Activated naive CD4-positive, alpha-beta T cell treated with anti-CD3 and anti-CD28 coated beads, Interleukin-2, amount 50 U/mL, for 24 hours (primary cell): Measurements from ENCODE around the gene TLE2.
"Not testable (repeated sequence)": the region's sequence is repeated elsewhere in the genome, so short reads cannot be mapped to it uniquely, and the experiment has no call there.

Experiments
- H3K27ac Mint-ChIP-seq: one replicate; pipeline ENCODE4 v1.8.0; 2021; ENCODE audit warnings: mild to moderate bottlenecking, mixed read lengths
- H3K27me3 Mint-ChIP-seq: one replicate; pipeline ENCODE4 v1.8.0; 2021; ENCODE audit warnings: mixed read lengths
- H3K36me3 Mint-ChIP-seq: one replicate; pipeline ENCODE4 v1.8.0; 2021; ENCODE audit warnings: mixed read lengths
- H3K4me1 Mint-ChIP-seq: one replicate; pipeline ENCODE4 v1.8.0; 2021; ENCODE audit warnings: mixed read lengths
- H3K4me3 Mint-ChIP-seq: one replicate; pipeline ENCODE4 v1.8.0; 2021; ENCODE audit warnings: mild to moderate bottlenecking, mixed read lengths
- H3K9me3 Mint-ChIP-seq: one replicate; pipeline ENCODE4 v1.8.0; 2021; ENCODE audit warnings: mixed read lengths

TLE2 gene

DNA sequence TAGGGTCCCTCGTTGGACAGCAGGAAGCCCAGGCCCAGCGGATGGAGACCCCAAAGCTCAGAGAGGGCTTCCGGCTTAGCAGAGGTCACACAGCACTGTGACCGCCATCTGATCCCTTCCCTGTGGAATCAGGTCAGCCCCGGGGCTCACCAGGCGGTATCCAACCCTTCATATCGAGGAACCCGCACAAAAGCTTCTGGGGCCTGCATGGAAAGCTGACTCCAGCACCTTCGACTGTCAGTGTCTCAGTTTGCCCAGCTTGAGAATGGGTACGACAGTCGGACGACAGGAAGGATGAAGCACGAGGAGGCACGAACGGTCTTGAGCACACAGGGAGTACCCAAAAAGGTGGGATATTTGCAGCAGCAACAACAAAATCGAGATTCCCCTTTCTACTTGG lies 30.6 kb upstream of the TLE2 start:
- Mint-ChIP-seq H3K27me3 (no peaks in the 10 kb centered on the region), H3K4me3 (peak overlapping the region; percentile 87), H3K9me3 (no peaks in the 10 kb centered on the region), H3K27ac (no peak overlapping the region), H3K4me1 (peaks cover 56% of the 10 kb centered on the region), H3K36me3 (peaks cover 4% of the 10 kb centered on the region)

DNA sequence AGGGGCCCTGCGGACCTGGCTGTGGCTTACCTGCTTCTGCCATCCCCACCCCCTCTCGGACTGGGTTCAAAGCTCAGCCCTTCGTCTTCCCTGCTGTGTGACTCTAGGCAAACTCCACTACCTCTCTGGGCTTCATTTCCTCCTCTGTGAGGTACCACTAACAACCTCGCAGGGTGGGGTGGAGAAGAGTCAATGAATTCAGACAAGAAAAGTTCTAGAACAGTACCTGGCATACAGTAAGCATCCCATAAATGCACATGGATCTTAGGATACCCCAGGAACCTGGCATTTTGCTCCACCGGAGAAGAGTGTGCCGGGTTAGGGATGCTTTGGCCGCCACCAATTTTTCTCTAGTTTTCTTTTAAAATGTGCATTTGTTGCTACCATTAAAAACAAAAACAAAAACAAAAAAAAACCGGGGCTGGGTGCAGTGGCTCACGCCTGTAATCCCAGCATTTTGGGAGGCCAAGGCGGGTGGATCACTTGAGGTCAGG lies 29.8 kb upstream of the TLE2 start:
- Mint-ChIP-seq H3K4me1 (peaks cover 64% of the 10 kb centered on the region), H3K27me3 (no peaks in the 10 kb centered on the region), H3K4me3 (no peak overlapping the region), H3K9me3 (no peaks in the 10 kb centered on the region), H3K36me3 (peaks cover 4% of the 10 kb centered on the region), H3K27ac (peak overlapping the region; percentile 62)

DNA sequence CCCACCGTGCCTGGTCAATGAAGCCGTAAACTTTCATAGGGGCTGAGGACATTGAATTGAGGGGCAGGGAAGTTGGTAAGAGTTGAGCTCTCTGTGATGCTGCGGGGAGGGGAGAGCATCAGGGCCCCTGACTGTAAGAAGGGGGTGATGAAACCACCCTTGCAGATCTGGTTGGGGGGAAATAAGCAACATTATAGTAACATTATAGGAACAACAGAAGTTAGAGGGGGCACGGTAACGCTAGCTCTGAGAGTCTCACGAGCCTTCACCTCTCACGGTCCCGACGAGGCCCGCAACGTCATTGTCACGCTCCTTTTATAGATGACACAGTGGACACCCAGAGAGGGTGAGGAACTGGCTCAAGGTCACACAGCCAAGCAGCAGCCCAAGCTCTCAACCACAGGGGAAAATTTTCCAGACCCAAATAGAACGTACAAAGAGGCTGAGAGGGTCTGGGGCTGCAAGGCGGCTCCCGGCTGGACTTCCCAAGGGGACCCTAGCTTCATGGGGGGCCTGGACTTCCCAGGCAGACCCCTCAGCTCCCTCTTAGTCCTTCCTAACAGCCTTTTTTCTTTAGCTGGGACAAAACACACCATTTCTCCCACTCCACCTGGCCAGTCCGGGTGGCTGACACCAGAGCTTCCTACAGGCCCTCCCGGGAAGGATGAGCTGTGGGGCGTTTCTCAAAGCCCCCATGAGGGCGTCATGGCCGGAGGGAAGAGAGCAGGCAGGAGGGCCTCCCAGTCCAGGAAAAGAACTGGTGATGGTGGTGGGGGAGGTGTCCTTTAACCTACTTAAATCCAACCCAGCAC lies 29.1 kb upstream of the TLE2 start:
- H3K36me3 Mint-ChIP-seq: peaks cover 4% of the 10 kb centered on the region
- peak overlapping the region; percentile 55 for H3K27ac Mint-ChIP-seq
- peaks cover 68% of the 10 kb centered on the region for H3K4me1 Mint-ChIP-seq
- no peaks in the 10 kb centered on the region for H3K27me3 Mint-ChIP-seq
- H3K4me3 Mint-ChIP-seq: no peak overlapping the region
- H3K9me3 Mint-ChIP-seq: no peaks in the 10 kb centered on the region

DNA sequence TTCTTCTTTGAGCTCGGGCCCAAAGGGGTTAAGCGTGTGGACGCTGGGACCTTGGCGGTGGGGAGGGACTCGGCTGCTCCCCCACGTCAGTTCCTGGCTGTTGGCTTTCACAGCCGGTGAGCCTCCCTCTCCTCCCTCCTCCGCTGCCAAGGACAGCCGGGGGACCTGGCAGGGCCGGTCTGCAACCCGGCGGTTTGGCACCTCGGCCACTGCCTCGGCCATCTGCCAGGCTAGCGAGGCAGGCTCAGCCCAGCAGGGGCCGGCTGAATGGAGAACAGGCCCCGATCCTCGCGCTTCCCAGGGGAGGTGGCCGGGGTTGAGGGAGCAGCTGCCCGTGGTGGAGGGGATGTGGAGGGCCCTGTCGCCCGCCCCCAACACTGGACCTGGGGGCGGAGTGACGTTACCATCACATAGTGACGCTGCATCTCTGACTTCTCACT lies 28.2 kb upstream of the TLE2 start:
- H3K27me3 Mint-ChIP-seq: no peaks in the 10 kb centered on the region
- H3K9me3 Mint-ChIP-seq: no peaks in the 10 kb centered on the region
- peaks cover 67% of the 10 kb centered on the region for H3K4me1 Mint-ChIP-seq
- peak overlapping the region; percentile 72 for H3K27ac Mint-ChIP-seq
- H3K36me3 Mint-ChIP-seq: peaks cover 4% of the 10 kb centered on the region
- no peak overlapping the region for H3K4me3 Mint-ChIP-seq

DNA sequence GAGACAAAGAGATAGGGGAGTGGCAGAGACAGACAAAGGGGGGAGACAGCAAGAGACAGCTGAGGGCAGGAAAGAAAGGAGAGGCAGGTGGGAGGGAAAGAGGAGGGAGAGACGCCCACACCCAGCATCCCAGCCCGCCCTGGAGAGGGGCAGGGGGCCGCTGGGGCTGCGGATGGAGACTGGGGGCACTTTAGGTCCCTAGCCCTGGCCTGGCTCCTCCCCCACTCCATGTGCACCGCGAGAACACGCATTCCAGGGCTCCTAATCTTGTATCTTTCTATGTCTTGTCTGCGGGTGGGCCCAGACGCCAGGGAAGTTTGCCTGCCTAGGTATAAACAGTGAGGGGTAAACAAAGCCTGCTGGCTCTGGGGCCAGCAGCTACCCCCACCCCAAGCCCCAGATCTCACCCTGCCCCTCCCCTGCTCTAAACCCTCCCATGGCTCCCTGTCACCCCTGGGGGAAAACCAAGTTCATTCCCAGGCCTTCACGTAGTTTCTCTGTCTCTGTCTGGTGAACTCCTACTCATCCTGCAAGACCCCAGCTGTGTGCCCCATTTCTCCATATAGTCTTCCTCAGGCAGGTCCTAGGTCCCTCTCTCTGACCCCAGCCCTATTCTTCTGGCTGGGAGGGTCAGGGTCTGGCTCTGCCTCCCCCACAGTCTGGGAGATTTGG lies 27.5 kb upstream of the TLE2 start:
- Mint-ChIP-seq H3K36me3 (peaks cover 4% of the 10 kb centered on the region), H3K27me3 (no peaks in the 10 kb centered on the region), H3K27ac (peak overlapping the region; percentile 48), H3K4me1 (peaks cover 67% of the 10 kb centered on the region), H3K4me3 (no peak overlapping the region), H3K9me3 (no peaks in the 10 kb centered on the region)

DNA sequence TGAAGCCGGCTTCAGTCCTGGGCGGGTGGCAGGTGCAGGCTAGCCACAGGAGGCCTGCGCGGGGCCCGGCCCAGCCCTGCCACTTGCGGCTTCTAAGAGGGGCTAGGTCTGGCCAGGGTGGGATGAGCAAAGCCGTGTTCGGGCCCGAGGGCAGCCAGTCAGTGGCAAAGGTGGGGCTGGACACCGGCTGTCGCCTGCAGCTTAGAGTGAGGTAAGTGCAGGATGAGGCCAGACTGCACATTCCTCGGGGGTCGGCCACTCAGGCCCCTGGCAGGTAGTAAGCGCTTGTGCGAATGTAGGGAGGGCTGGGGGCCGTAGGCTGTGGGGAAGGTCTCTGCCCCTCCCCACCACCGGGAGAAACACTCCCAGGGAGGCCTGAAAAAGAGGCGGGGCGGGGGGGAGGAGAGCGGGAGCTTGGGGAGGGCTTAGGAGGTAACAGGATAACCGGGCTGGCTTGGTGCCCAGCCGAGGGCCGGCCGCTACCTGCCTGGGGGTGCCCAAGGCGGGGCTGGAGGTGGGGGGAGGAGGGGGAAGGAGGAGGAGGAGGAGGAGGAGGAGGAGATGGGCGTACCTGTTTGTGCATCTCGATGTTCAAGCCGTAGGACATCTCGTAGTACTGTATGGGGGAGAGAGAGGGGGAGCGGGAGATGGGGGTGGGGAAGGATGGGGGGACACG lies 26.8 kb upstream of the TLE2 start:
- H3K4me3 Mint-ChIP-seq: no peak overlapping the region
- H3K27me3 Mint-ChIP-seq: no peaks in the 10 kb centered on the region
- H3K9me3 Mint-ChIP-seq: no peaks in the 10 kb centered on the region
- H3K36me3 Mint-ChIP-seq: peaks cover 4% of the 10 kb centered on the region
- H3K4me1 Mint-ChIP-seq: peaks cover 65% of the 10 kb centered on the region
- no peak overlapping the region for H3K27ac Mint-ChIP-seq

DNA sequence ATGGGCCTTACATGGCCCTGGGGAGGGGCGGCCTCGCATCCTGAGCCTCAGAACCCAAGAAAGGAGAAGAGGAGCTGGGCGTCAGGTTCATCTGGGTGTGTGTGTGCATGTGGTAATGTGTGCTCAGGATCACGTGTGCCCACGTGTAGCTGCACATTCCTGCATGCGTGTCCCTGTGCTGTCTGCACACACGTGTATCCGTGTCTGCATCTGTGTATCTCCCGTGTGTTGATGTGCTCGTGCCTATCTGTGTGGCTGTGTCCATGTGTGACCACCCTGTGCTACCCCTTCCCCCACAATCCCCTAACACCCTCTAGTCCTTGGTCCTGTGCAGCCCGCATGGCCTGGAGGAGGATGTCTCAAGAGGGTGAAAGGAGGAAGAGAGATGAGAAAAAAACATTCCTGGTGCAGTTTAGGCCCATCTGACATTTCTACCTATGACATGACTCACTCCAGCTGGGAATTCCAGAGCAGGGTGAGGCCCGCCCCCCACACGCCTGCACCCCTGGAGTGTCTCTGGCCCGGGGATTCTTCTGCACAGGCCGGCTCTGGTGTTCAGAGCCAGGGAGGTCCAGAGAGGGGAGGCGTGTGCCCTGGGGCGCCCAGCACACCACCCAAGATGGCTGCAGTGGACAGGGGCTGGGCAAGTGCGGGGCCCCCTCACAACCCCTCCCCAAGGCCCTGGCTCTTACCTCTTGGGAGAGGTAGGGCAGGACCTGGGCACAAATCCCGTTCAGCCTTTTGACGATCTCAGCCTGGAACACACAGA lies 26.1 kb upstream of the TLE2 start:
- H3K4me3 Mint-ChIP-seq: no peak overlapping the region
- peak overlapping the region; percentile 52 for H3K27ac Mint-ChIP-seq
- peaks cover 4% of the 10 kb centered on the region for H3K36me3 Mint-ChIP-seq
- no peaks in the 10 kb centered on the region for H3K27me3 Mint-ChIP-seq
- peaks cover 61% of the 10 kb centered on the region for H3K4me1 Mint-ChIP-seq
- no peaks in the 10 kb centered on the region for H3K9me3 Mint-ChIP-seq

DNA sequence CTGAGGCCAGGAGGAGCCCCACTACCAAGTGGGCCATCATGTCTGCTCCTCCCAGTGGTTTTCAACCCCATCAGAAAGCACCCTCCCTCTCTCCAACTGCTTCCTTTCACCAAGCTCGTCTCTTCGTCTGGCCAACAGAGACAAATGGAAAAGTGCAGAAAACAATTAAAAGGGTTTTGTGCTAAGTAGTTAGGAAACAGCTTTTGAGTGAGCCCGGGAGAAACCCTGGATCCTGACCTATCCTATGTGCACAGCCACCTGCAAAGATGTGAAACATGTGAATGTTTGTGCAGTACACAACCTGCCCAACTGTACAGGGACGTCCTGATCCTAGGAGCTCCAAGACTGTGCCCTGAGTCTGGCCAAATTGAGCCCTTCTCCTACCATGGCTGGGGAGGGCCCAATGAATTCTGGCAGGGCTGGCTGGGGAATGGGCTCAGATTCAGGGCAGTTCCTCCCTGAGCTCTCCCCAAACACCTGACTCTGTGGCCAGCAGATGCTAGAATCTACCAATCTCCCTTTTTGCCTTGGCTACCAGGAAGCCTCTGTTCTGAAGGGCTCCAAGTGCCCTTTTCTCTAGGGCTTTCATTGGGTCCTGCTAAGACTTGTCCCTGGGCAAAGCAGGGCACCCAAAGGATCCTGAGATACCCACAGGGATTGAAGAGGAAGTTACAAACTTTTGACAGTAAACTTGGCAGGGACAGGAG lies 25.3 kb upstream of the TLE2 start:
- Mint-ChIP-seq H3K9me3 (no peaks in the 10 kb centered on the region), H3K4me1 (peaks cover 54% of the 10 kb centered on the region), H3K27ac (peak overlapping the region; percentile 52), H3K36me3 (peaks cover 4% of the 10 kb centered on the region), H3K4me3 (no peak overlapping the region), H3K27me3 (no peaks in the 10 kb centered on the region)

DNA sequence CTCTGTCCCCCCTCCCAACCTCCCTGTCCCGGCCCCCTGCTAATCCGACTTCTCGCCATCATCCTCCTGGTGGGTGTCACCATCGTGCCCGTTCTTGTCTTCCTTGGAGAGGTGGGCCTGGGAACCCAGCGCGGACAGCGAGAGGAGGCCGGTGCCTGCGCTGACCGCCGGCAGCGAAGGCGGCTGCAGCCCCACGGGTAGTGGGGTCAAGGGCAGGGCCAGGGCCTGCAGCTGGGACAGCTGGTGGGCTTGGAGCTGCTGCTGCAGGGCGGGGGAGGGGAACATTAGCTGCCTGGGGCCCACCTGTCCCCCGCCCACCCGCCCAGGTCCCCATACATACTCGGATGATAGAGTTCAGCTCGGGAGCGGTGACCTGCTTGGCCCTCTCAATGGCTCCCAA lies 24.7 kb upstream of the TLE2 start:
- H3K36me3 Mint-ChIP-seq: peaks cover 4% of the 10 kb centered on the region
- no peak overlapping the region for H3K4me3 Mint-ChIP-seq
- no peaks in the 10 kb centered on the region for H3K9me3 Mint-ChIP-seq
- no peak overlapping the region for H3K27ac Mint-ChIP-seq
- H3K27me3 Mint-ChIP-seq: no peaks in the 10 kb centered on the region
- peaks cover 57% of the 10 kb centered on the region for H3K4me1 Mint-ChIP-seq

DNA sequence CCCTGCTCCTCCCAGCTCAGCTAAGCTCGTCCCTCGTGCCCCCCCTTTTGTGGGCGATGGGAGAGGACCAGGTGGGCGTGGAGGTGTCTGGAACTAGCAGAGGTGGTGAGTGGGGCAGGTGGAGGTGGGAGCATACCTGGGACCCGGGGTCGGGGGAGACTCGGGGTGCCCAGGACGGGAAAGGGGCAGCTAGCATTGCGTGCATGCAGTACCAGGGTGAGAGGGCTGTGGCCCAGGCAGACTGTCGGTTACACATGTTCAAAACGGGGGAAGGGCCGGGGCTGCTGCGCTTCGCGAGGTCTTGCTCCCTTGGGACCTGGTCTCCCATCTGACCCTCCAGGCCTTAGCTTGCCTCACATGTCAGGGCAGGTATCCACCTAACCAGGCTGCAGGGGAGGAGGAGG lies 24.1 kb upstream of the TLE2 start:
- peaks cover 4% of the 10 kb centered on the region for H3K36me3 Mint-ChIP-seq
- H3K9me3 Mint-ChIP-seq: no peaks in the 10 kb centered on the region
- no peak overlapping the region for H3K27ac Mint-ChIP-seq
- H3K27me3 Mint-ChIP-seq: no peaks in the 10 kb centered on the region
- no peak overlapping the region for H3K4me3 Mint-ChIP-seq
- H3K4me1 Mint-ChIP-seq: peaks cover 51% of the 10 kb centered on the region

DNA sequence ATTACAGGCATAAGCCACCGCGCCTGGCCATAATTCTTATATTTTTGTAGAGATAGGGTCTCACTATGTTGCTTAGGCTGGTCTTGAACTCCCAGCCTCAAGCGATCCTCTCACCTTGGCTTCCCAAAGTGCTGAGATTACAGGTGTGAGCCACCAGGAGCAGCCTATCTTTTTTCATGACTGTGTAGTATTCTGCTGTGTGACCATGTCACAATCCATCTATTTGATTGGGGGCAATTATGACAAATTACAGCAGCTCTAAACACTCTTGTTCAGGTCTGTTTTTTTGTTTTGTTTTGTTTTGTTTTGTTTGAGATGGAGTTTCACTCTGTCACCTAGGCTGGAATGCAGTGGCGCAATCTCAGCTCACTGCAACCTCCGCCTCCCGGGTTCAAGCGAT lies 20.9 kb upstream of the TLE2 start:
- not testable (repeated sequence) for H3K36me3 Mint-ChIP-seq, H3K27ac Mint-ChIP-seq, H3K9me3 Mint-ChIP-seq, H3K4me3 Mint-ChIP-seq, H3K27me3 Mint-ChIP-seq
- peaks cover 36% of the 10 kb centered on the region for H3K4me1 Mint-ChIP-seq

DNA sequence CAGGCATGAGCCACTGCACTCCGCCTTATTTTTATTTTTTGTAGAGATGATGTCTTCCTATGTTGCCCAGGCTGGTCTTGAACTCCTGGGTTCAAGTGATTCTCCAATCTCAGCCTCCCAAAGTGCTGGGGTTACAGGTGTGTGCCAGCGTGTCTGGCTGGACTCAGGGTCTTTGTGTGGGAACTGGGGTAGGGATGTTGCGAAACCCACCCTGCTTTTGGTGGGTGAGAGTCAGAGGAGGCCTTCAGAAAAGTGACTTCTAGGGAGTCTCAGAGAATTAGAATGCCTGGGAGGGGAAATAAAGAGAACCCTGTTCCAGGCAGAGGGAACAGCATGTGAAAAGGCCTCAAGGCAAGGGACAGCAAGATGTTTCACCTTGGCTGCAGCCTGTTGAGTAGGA lies 20.0 kb upstream of the TLE2 start:
- Mint-ChIP-seq H3K4me1 (peaks cover 26% of the 10 kb centered on the region), H3K27ac (peak overlapping the region; percentile 25), H3K36me3 (no peaks in the 10 kb centered on the region), H3K4me3 (no peak overlapping the region), H3K27me3 (no peaks in the 10 kb centered on the region), H3K9me3 (no peaks in the 10 kb centered on the region)

DNA sequence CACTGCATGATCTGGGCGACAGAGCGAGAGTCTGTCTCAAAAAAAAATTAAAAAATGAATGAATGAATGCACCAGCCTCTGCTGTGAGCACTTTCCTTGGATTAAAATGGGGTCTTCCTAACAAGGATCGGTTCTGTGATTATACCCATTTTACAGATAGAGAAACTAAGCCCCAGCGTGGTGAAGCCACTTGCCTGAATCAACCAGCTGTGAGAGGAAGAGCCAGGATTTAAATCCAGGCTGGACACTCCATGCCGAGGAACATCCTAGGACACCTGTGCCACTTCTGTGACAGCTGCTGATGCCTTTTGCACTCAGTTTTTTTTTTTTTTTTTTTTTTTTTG lies 19.1 kb upstream of the TLE2 start:
- H3K27me3 Mint-ChIP-seq: no peaks in the 10 kb centered on the region
- H3K27ac Mint-ChIP-seq: no peak overlapping the region
- peaks cover 17% of the 10 kb centered on the region for H3K4me1 Mint-ChIP-seq
- no peaks in the 10 kb centered on the region for H3K9me3 Mint-ChIP-seq
- H3K4me3 Mint-ChIP-seq: no peak overlapping the region
- no peaks in the 10 kb centered on the region for H3K36me3 Mint-ChIP-seq

DNA sequence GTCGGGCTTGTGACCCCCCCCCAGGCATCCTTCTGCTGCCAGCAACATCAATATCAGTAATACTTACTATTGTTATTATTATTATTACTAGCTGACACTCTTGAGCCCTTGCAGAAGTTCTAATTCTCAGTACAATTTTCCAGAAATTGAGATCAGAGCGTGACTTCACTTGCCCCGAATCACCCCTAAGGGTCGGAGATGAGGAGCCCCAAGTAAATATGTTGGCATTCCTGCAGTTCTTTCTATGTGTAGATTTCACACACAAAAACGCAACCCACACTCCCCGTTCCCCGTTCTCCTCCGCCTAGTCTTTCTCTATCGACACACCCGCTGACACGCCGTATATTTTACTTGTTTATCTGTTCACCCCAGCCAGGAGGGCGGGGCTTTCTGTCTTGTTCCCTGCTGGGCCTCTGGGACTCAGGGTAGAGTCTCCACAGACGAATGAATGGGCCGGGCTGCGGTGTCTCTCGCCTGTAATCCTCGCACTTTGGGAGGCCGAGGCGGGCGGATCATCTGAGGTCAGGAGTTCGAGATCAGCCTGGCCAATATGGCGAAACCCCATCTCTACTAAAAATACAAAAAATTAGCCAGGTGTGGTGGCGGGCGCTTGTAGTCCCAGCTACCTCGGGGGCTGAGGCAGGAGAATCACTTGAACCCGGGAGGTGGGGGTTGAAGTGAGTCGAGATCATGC lies 18.6 kb upstream of the TLE2 start:
- Mint-ChIP-seq H3K9me3 (no peaks in the 10 kb centered on the region), H3K27me3 (no peaks in the 10 kb centered on the region), H3K4me3 (peak overlapping the region; percentile 92), H3K27ac (peak overlapping the region; percentile 80), H3K4me1 (peaks cover 19% of the 10 kb centered on the region), H3K36me3 (no peaks in the 10 kb centered on the region)
